CD14-positive monocyte (primary cell): ENCODE measurements around the gene TERB1. TPM values are rescaled to one million over a fixed set of nuclear protein-coding genes. Genes with fewer than 3 reads are reported as not detected.

Source experiments
- DNase-seq, 3 donors: peaks; one replicate each; pipeline ENCODE4 v3.0.0-alpha.2; 2011 to 2022
- H2AFZ ChIP-seq: 2 replicates; pipeline ENCODE4 v1.6.0; 2012; ENCODE audit warnings: mild to moderate bottlenecking, low read depth, low read length, inconsistent platforms; ENCODE audit not compliant: insufficient read depth, poor library complexity, severe bottlenecking
- H3K27ac ChIP-seq, 2 donors: 1 replicate in 1 of 2; 2 replicates in 1 of 2; pipeline ENCODE4 v1.5.1; 2012 to 2013; ENCODE audit warnings: low read length in 2 of 2, control low read depth in 1 of 2, inconsistent platforms in 1 of 2, low read depth in 1 of 2, mild to moderate bottlenecking in 1 of 2
- H3K27me3 ChIP-seq, 2 donors: one replicate each; pipeline versions ENCODE4 v1.6.0 to v1.6.1; 2011 to 2013; ENCODE audit warnings: low read length in 2 of 2; ENCODE audit not compliant: control insufficient read depth in 2 of 2, insufficient read depth in 2 of 2
- H3K36me3 ChIP-seq, 2 donors: replicated peaks in 1 of 2; 1 replicate in 1 of 2; 2 replicates in 1 of 2; pipeline versions ENCODE4 v1.5.1 to v1.6.1; 2012 to 2013; ENCODE audit warnings: low read length in 2 of 2, control low read depth in 1 of 2, inconsistent platforms in 1 of 2, mild to moderate bottlenecking in 1 of 2; ENCODE audit not compliant: insufficient read depth in 2 of 2, control insufficient read depth in 1 of 2
- H3K4me1 ChIP-seq, 2 donors: 1 replicate in 1 of 2; 2 replicates in 1 of 2; pipeline versions ENCODE4 v1.5.1 to v1.6.1; 2012 to 2013; ENCODE audit warnings: low read length in 2 of 2, control low read depth in 1 of 2, inconsistent platforms in 1 of 2, mild to moderate bottlenecking in 1 of 2, moderate library complexity in 1 of 2; ENCODE audit not compliant: insufficient read depth in 2 of 2, control insufficient read depth in 1 of 2
- H3K4me2 ChIP-seq: replicated peaks from 2 replicates; pipeline ENCODE3; 2012; ENCODE audit warnings: low read length, moderate library complexity, mild to moderate bottlenecking; ENCODE audit not compliant: poor library complexity, severe bottlenecking; ENCODE audit errors: extremely low read depth
- H3K4me3 ChIP-seq, 3 experiments: fragments of 200-600 bp in 1 of 3; sonication (generic) in 1 of 3; replicated peaks in 1 of 3; 1 replicate in 2 of 3; 2 replicates in 1 of 3; pipeline ENCODE4 v1.5.1; 2011 to 2013; ENCODE audit warnings: low read length in 3 of 3, mild to moderate bottlenecking in 3 of 3, control low read depth in 2 of 3, low read depth in 2 of 3, inconsistent platforms in 1 of 3, moderate library complexity in 1 of 3
- H3K79me2 ChIP-seq: 2 replicates; pipeline ENCODE4 v1.6.0; 2012; ENCODE audit warnings: mild to moderate bottlenecking, control low read depth, inconsistent platforms, low read length, moderate library complexity; ENCODE audit not compliant: insufficient read depth
- H3K9ac ChIP-seq: 2 replicates; pipeline ENCODE4 v1.6.0; 2017; ENCODE audit warnings: low read length, mild to moderate bottlenecking; ENCODE audit not compliant: insufficient read depth, poor library complexity, severe bottlenecking
- H3K9me3 ChIP-seq, 2 donors: replicated peaks in 1 of 2; 1 replicate in 1 of 2; 2 replicates in 1 of 2; pipeline versions ENCODE4 v1.5.1 to v1.6.1; 2012 to 2013; ENCODE audit warnings: low read length in 2 of 2, control low read depth in 1 of 2; ENCODE audit not compliant: control insufficient read depth in 1 of 2, insufficient read depth in 1 of 2
- H4K20me1 ChIP-seq: 2 replicates; pipeline ENCODE4 v1.6.0; 2012; ENCODE audit warnings: mild to moderate bottlenecking, low read length, control low read depth, moderate library complexity; ENCODE audit not compliant: insufficient read depth
- H3K27ac Mint-ChIP-seq, 7 donors: one replicate each; pipeline ENCODE4 v1.8.0; 2020; ENCODE audit warnings: mild to moderate bottlenecking in 7 of 7, mixed read lengths in 7 of 7, moderate library complexity in 6 of 7, inconsistent platforms in 2 of 7
- H3K27me3 Mint-ChIP-seq, 3 donors: one replicate each; pipeline ENCODE4 v1.8.0; 2021 to 2022; ENCODE audit warnings: low read depth in 3 of 3, mild to moderate bottlenecking in 3 of 3, mixed read lengths in 3 of 3, moderate library complexity in 3 of 3, inconsistent platforms in 1 of 3
- H3K36me3 Mint-ChIP-seq, 2 donors: one replicate each; pipeline ENCODE4 v1.8.0; 2020; ENCODE audit warnings: mixed read lengths in 2 of 2, inconsistent platforms in 1 of 2, mild to moderate bottlenecking in 1 of 2
- H3K4me1 Mint-ChIP-seq: one replicate; pipeline ENCODE4 v1.8.0; 2020; ENCODE audit warnings: mild to moderate bottlenecking, mixed read lengths
- H3K4me3 Mint-ChIP-seq, 2 donors: one replicate each; pipeline ENCODE4 v1.8.0; 2020; ENCODE audit warnings: mild to moderate bottlenecking in 2 of 2, mixed read lengths in 2 of 2, moderate library complexity in 1 of 2
- H3K9me3 Mint-ChIP-seq, 7 donors: one replicate each; pipeline ENCODE4 v1.8.0; 2020 to 2022; ENCODE audit warnings: mixed read lengths in 7 of 7, mild to moderate bottlenecking in 6 of 7, moderate library complexity in 6 of 7, inconsistent platforms in 2 of 7
- CTCF ChIP-seq: fragments of 200-600 bp; IDR thresholded peaks from one replicate; pipeline ENCODE4 v1.8.0; 2022; ENCODE audit warnings: antibody characterized with exemption, mild to moderate bottlenecking
- WGBS: methylation state at CpG from one replicate; pipeline ENCODE4 v1.1.5; 2013; ENCODE audit warnings: missing lambda C conversion rate; ENCODE audit not compliant: insufficient coverage; 5-methylcytosine and 5-hydroxymethylcytosine counted together
- intact Hi-C, 2 donors: fragments of 100-400 bp; cut with micrococcal nuclease; formaldehyde crosslinking; loops; one replicate each; pipeline versions ENCODE4 v1.15.0 to v1.15.1; 2023
- polyA plus RNA-seq, 3 donors: library from polyadenylated mRNA; depleted of rRNA in 1 of 3; unstranded in 2 of 3; stranded (reverse) in 1 of 3; fragments of 300-500 nt in 2 of 3; fragments of >200 nt in 1 of 3; fragmentation: Illumina TruSeq in 2 of 3; gene quantifications; 1 replicate in 2 of 3; 2 replicates in 1 of 3; pipeline ENCODE4 v1.2.3, GENCODE V29; 2012 to 2021

Gene TERB1
- polyA plus RNA-seq, 3 donors = not detected

- no peaks in the 10 kb centered on the region for H3K79me2 ChIP-seq
- Mint-ChIP-seq H3K4me3 (no peak overlapping the region), H3K4me1 (peaks cover 4% of the 10 kb centered on the region), H3K36me3 (peaks cover 23 to 43% of the 10 kb centered on the region in 2 donors), H3K27ac (no peak overlapping the region), H3K27me3 (peaks cover 0 to 3% (median 0%) of the 10 kb centered on the region in 3 donors), H3K9me3 (no peaks in the 10 kb centered on the region)
- no peak overlapping the region for H2AFZ ChIP-seq
- H3K9ac ChIP-seq = no peak overlapping the region
- DNase-seq = no peak
- 100% methylated on average over 1 of the region's 4 CpGs for WGBS
- peaks cover 3% of the 10 kb centered on the region for H4K20me1 ChIP-seq
- H3K27me3 ChIP-seq = no peaks in the 10 kb centered on the region
- peaks cover 20 to 46% of the 10 kb centered on the region in 2 donors for H3K36me3 ChIP-seq
- H3K9me3 ChIP-seq = no peaks in the 10 kb centered on the region
- TF ChIP-seq CTCF = no peak
- no peak overlapping the region for H3K4me2 ChIP-seq
- H3K4me3 ChIP-seq = no peak overlapping the region
- no peaks in the 10 kb centered on the region for H3K4me1 ChIP-seq
- intact Hi-C loops = loop anchor here in 1 of 2 donors (10.0 kb wide), 1 partner anchor 53 kb away; no protein-coding TSS in a partner anchor
- no peak overlapping the region for H3K27ac ChIP-seq
These were observed 83.6 kb downstream of the TERB1 start for GRCh38 chr16:66717776-66718175.

GRCh38 chr16:66717112-66717675 lies 84.2 kb downstream of the TERB1 start:
- Mint-ChIP-seq H3K4me3 (no peak overlapping the region), H3K36me3 (peaks cover 20 to 37% of the 10 kb centered on the region in 2 donors), H3K27ac (peak overlapping the region in 1 of 7 donors; percentile 42), H3K4me1 (peaks cover 4% of the 10 kb centered on the region), H3K27me3 (peaks cover 0 to 5% (median 0%) of the 10 kb centered on the region in 3 donors), H3K9me3 (peaks cover 0 to 2% (median 0%) of the 10 kb centered on the region in 7 donors)
- Histone ChIP-seq H3K9ac (no peak overlapping the region), H3K27me3 (no peaks in the 10 kb centered on the region), H4K20me1 (peaks cover 3% of the 10 kb centered on the region), H3K4me3 (no peak overlapping the region), H3K36me3 (peaks cover 14 to 40% of the 10 kb centered on the region in 2 donors), H3K79me2 (no peaks in the 10 kb centered on the region), H3K4me2 (no peak overlapping the region), H2AFZ (no peak overlapping the region), H3K9me3 (no peaks in the 10 kb centered on the region), H3K27ac (no peak overlapping the region), H3K4me1 (no peaks in the 10 kb centered on the region)
- intact Hi-C loops = loop anchor here in 1 of 2 donors (10.0 kb wide), 1 partner anchor 52 kb away; no protein-coding TSS in a partner anchor
- 45% methylated on average over 9 of the region's 12 CpGs for WGBS
- TF ChIP-seq CTCF = peak; percentile 72
- DNase-seq = peak in 2 of 3 donors; percentile 31 to 32
